SKM-1 (cell line): Measurements from ENCODE around the gene TNNC1.

Source experiments
- DNase-seq: peaks from one replicate; lab custom pipeline; 2025; ENCODE audit not compliant: unreplicated experiment; lab: John Stamatoyannopoulos, UW

Gene TNNC1

GRCh38 chr3:52484680-52485461 lies 31.0 kb upstream of the TNNC1 start:
- no peak for DNase-seq

GRCh38 chr3:52483577-52484381 lies 29.9 kb upstream of the TNNC1 start:
- no peak for DNase-seq

- no peak for DNase-seq
Measured at GRCh38 chr3:52483081-52483480, 29.2 kb upstream of the TNNC1 start.

- DNase-seq: no peak
Measured at GRCh38 chr3:52481819-52482521, 28.1 kb upstream of the TNNC1 start.

GRCh38 chr3:52480768-52481715 lies 27.2 kb upstream of the TNNC1 start:
- DNase-seq: no peak

GRCh38 chr3:52479877-52480575 lies 26.2 kb upstream of the TNNC1 start:
- no peak for DNase-seq

GRCh38 chr3:52479037-52479876 lies 25.4 kb upstream of the TNNC1 start:
- DNase-seq: no peak

- DNase-seq: no peak
Measured at GRCh38 chr3:52477796-52478095, 23.9 kb upstream of the TNNC1 start.

GRCh38 chr3:52477076-52477795 lies 23.4 kb upstream of the TNNC1 start:
- no peak for DNase-seq

- no peak for DNase-seq
Measured at GRCh38 chr3:52473026-52473425, 19.2 kb upstream of the TNNC1 start.

GRCh38 chr3:52472239-52473000 lies 18.6 kb upstream of the TNNC1 start:
- no peak for DNase-seq

- no peak for DNase-seq
Measured at GRCh38 chr3:52471371-52472238, 17.8 kb upstream of the TNNC1 start.

- DNase-seq: no peak
Measured at GRCh38 chr3:52470920-52471319, 17.1 kb upstream of the TNNC1 start.

GRCh38 chr3:52469001-52469400 lies 15.2 kb upstream of the TNNC1 start:
- DNase-seq: no peak

GRCh38 chr3:52468336-52468735 lies 14.5 kb upstream of the TNNC1 start:
- no peak for DNase-seq

GRCh38 chr3:52463416-52463815 lies 9.6 kb upstream of the TNNC1 start:
- no peak for DNase-seq

- DNase-seq: no peak
Measured at GRCh38 chr3:52461874-52462273, 8.0 kb upstream of the TNNC1 start.
